ENCODE results near the gene RPS6KL1. TPM values are rescaled to one million over a fixed set of nuclear protein-coding genes. Genes with fewer than 3 reads are reported as not detected.

The RPS6KL1 gene
- total RNA-seq, 1 experiment from 2014 or later: 8.8 TPM

GRCh38 chr14:74904635-74905503 lies 18.2 kb downstream of the RPS6KL1 start:
- Mint-ChIP-seq H3K27ac (ENCODE audit: low read depth, unreplicated experiment) (no peak overlapping the region), H3K9me3 (ENCODE audit: unreplicated experiment) (no peaks in the 10 kb centered on the region), H3K27me3 (ENCODE audit: insufficient read depth, unreplicated experiment) (no peaks in the 10 kb centered on the region), H3K36me3 (ENCODE audit: insufficient read depth, unreplicated experiment) (peaks cover 53% of the 10 kb centered on the region), H3K4me1 (ENCODE audit: insufficient read depth, unreplicated experiment) (no peaks in the 10 kb centered on the region), H3K4me3 (ENCODE audit: unreplicated experiment) (no peak overlapping the region)
- intact Hi-C loops (cut with micrococcal nuclease): loop anchor here (1.0 to 2.0 kb wide), 3 partner anchors 16 to 296 kb away; no protein-coding TSS in a partner anchor
- no TSS peak for BruUV-seq (replicated peaks)
- CTCF ChIA-PET: interaction anchor here (0.6 to 7.4 kb wide), 23 partner anchors 12 to 406 kb away, joined by 3 to 182 read pairs (median 4); partner anchors contain the start of genes DLST, EIF2B2 and PROX2
- DNase-seq (ENCODE audit: unreplicated experiment): no peak
- POLR2A ChIA-PET: interaction anchor here (0.5 to 3.8 kb wide), 10 partner anchors 8 to 332 kb away, joined by 3 to 32 read pairs (median 4); partner anchors contain the start of genes DLST and PROX2
- TF ChIP-seq CTCF (IDR thresholded peaks at IDR 0.05; ENCODE audit: unreplicated experiment): no peak

GRCh38 chr14:74902941-74903705 lies 19.9 kb downstream of the RPS6KL1 start:
- POLR2A ChIA-PET: interaction anchor here (0.6 to 3.5 kb wide), 2 partner anchors 42 to 165 kb away, joined by 3 to 26 read pairs; no protein-coding TSS in a partner anchor
- Mint-ChIP-seq H3K4me1 (ENCODE audit: insufficient read depth, unreplicated experiment) (no peaks in the 10 kb centered on the region), H3K36me3 (ENCODE audit: insufficient read depth, unreplicated experiment) (peaks cover 69% of the 10 kb centered on the region), H3K27me3 (ENCODE audit: insufficient read depth, unreplicated experiment) (no peaks in the 10 kb centered on the region), H3K4me3 (ENCODE audit: unreplicated experiment) (no peak overlapping the region), H3K9me3 (ENCODE audit: unreplicated experiment) (no peaks in the 10 kb centered on the region), H3K27ac (ENCODE audit: low read depth, unreplicated experiment) (no peak overlapping the region)
- no peak for DNase-seq (ENCODE audit: unreplicated experiment)
- intact Hi-C loops (cut with micrococcal nuclease): no loop called here
- TF ChIP-seq CTCF (IDR thresholded peaks at IDR 0.05; ENCODE audit: unreplicated experiment): no peak
- BruUV-seq (replicated peaks): TSS peak; percentile 58
- CTCF ChIA-PET: interaction anchor here (0.9 to 6.3 kb wide), 2 partner anchors 10 to 42 kb away, joined by 3 to 127 read pairs; no protein-coding TSS in a partner anchor

GRCh38 chr14:74898694-74899093 lies 24.4 kb downstream of the RPS6KL1 start:
- ChIA-PET POLR2A (interaction anchor here (1.9 kb wide), 1 partner anchor 14 kb away, joined by 5 read pairs; no protein-coding TSS in a partner anchor), CTCF (interaction anchor here (0.7 to 11.7 kb wide), 2 partner anchors 6 to 39 kb away, joined by 3 to 127 read pairs; no protein-coding TSS in a partner anchor)
- H3K9me3 Mint-ChIP-seq (ENCODE audit: unreplicated experiment): no peaks in the 10 kb centered on the region
- no peak for TF ChIP-seq CTCF (IDR thresholded peaks at IDR 0.05; ENCODE audit: unreplicated experiment)
- peaks cover 93% of the 10 kb centered on the region for H3K36me3 Mint-ChIP-seq (ENCODE audit: insufficient read depth, unreplicated experiment)
- BruUV-seq (replicated peaks): no TSS peak
- DNase-seq (ENCODE audit: unreplicated experiment): no peak
- no peak overlapping the region for H3K27ac Mint-ChIP-seq (ENCODE audit: low read depth, unreplicated experiment)
- H3K27me3 Mint-ChIP-seq (ENCODE audit: insufficient read depth, unreplicated experiment): no peaks in the 10 kb centered on the region
- intact Hi-C loops (cut with micrococcal nuclease): no loop called here
- no peaks in the 10 kb centered on the region for H3K4me1 Mint-ChIP-seq (ENCODE audit: insufficient read depth, unreplicated experiment)
- H3K4me3 Mint-ChIP-seq (ENCODE audit: unreplicated experiment): no peak overlapping the region
